ENCODE data around the gene COL20A1.

DNA sequence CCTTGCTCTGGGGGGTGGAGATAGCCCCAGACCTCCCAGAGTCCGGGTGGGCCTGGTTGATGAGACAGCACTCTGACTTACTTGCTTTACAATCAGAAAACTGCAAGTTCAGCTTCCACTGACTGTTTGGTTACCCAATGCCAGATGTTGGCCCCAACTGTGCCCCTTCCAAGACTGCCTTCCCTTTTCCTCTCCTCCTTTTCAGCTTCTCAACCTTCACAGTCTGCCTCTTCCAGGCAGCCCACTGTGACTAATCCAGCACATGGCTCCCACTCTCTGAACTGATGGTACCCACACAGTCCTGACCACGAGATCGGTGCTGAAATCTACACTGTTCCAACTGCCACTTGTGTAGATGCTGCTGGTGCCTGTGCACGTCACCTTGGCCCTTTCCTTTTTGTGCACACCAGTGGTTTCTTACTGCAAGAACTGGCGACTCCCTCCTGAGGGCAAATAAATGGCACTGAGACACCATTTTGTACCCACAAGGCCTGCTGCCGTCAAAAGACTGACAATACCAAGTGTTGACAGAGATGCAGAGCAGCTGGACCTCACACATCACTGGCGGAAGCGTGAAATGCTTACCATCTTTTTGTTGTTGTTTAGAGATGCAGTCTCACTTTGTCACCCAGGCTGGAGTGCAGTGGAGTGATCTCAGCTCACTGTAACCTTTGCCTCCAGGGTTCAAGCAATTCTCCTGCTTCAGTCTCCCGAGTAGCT, 22.2 kb upstream of the COL20A1 start:
- TF ChIP-seq POLR2A (IDR thresholded peaks at IDR 0.05; ENCODE audit: low read length) (no peak), GATA1 (IDR thresholded peaks at IDR 0.05; ENCODE audit: low read depth, low read length) (no peak)
